Left ventricle myocardium inferior (tissue), 1 donor: ENCODE measurements around the gene ZDHHC9. TPM values are rescaled to one million over a fixed set of nuclear protein-coding genes. Genes with fewer than 3 reads are reported as not detected.
"Not testable (repeated sequence)": the region's sequence is repeated elsewhere in the genome, so short reads cannot be mapped to it uniquely, and the experiment has no call there.

Experiments used
- DNase-seq: peaks from one replicate; pipeline ENCODE4 v3.0.0-alpha.2; 2020
- H3K27ac ChIP-seq: fragments of 200-600 bp; replicated peaks from 2 replicates; pipeline ENCODE4 v1.8.0; 2021
- H3K27me3 ChIP-seq: fragments of 200-600 bp; 2 replicates; pipeline ENCODE4 v1.8.0; 2021; ENCODE audit warnings: low read depth
- H3K36me3 ChIP-seq: fragments of 200-600 bp; 2 replicates; pipeline ENCODE4 v1.8.0; 2021
- H3K4me1 ChIP-seq: fragments of 200-600 bp; 2 replicates; pipeline ENCODE4 v1.8.0; 2021
- H3K4me3 ChIP-seq: fragments of 200-600 bp; 2 replicates; pipeline ENCODE4 v1.8.0; 2021; ENCODE audit warnings: mild to moderate bottlenecking, moderate library complexity
- H3K9me3 ChIP-seq: fragments of 200-600 bp; replicated peaks from 2 replicates; pipeline ENCODE4 v1.8.0; 2021
- intact Hi-C: fragments of 100-400 bp; cut with micrococcal nuclease; formaldehyde crosslinking; loops from one replicate; pipeline ENCODE4 v1.11.0; 2022
- long read RNA-seq: library from polyadenylated mRNA; unstranded; transcript quantifications from one replicate; pipeline ENCODE4 v2.0.0, GENCODE V29; 2021
- total RNA-seq: library from RNA; stranded (reverse); fragmentation: NEBNext Ultra II Directional; extraction: Animal tissue kit (Norgen Biotek cat#: 25700); gene quantifications from one replicate; pipeline ENCODE4 v1.2.1, GENCODE V29; 2021
- TF ChIP-seq, protein P1 (sequence below): fragments of 200-600 bp; IDR thresholded peaks from 2 replicates; pipeline ENCODE4 v1.8.0; 2021; ENCODE audit warnings: antibody characterized with exemption, mild to moderate bottlenecking, borderline replicate concordance
- donor health status: DM: no; HTN: yes; CAD: no; lungs with severe emphysema.

Gene ZDHHC9
- total RNA-seq: 11.9 TPM
- long read RNA-seq, full-length matches to known transcripts: 20 of 25 reads
- long read RNA-seq, partial matches to known transcripts: 4 of 25 reads
- long read RNA-seq, other reads (novel, unspliced or antisense): 1 of 25 reads

GRCh38 chrX:129843459-129844306 lies at the start of gene ZDHHC9:
ZDHHC9 (minus strand) TSS chrX:129843886; CDS start chrX:129841945, 1,941 bp downstream.
- TF ChIP-seq, protein P1, sequence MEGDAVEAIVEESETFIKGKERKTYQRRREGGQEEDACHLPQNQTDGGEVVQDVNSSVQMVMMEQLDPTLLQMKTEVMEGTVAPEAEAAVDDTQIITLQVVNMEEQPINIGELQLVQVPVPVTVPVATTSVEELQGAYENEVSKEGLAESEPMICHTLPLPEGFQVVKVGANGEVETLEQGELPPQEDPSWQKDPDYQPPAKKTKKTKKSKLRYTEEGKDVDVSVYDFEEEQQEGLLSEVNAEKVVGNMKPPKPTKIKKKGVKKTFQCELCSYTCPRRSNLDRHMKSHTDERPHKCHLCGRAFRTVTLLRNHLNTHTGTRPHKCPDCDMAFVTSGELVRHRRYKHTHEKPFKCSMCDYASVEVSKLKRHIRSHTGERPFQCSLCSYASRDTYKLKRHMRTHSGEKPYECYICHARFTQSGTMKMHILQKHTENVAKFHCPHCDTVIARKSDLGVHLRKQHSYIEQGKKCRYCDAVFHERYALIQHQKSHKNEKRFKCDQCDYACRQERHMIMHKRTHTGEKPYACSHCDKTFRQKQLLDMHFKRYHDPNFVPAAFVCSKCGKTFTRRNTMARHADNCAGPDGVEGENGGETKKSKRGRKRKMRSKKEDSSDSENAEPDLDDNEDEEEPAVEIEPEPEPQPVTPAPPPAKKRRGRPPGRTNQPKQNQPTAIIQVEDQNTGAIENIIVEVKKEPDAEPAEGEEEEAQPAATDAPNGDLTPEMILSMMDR: peak; percentile 30
- intact Hi-C loops: no loop called here

DNA sequence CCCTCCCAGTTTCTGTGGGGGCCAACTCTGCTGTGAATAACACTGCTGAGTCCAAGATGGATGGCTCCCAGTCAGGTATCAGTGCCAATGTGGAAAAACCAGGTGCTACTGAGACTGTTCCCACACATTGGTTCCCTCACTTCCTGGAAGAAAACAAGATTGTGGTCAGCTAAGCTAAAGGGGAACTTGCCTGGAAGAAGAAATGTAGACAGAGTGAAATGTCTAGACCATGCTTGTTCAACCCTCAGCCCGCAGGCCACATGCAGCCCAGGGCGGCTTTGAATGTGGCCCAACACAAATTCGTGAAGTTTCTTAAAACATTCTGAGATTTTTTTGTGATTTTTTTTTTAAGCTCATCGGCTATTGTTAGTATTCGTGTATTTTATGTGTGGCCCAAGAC lies 33.7 kb upstream of the ZDHHC9 start:
- intact Hi-C loops: no loop called here
- no peaks in the 10 kb centered on the region for H3K36me3 ChIP-seq
- H3K27me3 ChIP-seq: no peaks in the 10 kb centered on the region
- TF ChIP-seq, protein P1: no peak
- no peaks in the 10 kb centered on the region for H3K4me1 ChIP-seq
- no peak for DNase-seq
- H3K27ac ChIP-seq: no peak overlapping the region
- H3K9me3 ChIP-seq: no peaks in the 10 kb centered on the region
- no peak overlapping the region for H3K4me3 ChIP-seq

More at GRCh38 chrX:129843459-129844306, at the start of gene ZDHHC9:
- H3K27ac ChIP-seq: peak within 1 kb of the TSS; percentile 78
- H3K9me3 ChIP-seq: no peaks in the 10 kb centered on the region
- H3K4me3 ChIP-seq: peak within 1 kb of the TSS; percentile 79
- no peaks in the 10 kb centered on the region for H3K36me3 ChIP-seq
- peaks cover 18% of the 10 kb centered on the region for H3K4me1 ChIP-seq
- H3K27me3 ChIP-seq: no peaks in the 10 kb centered on the region
- DNase-seq: peak; percentile 88

DNA sequence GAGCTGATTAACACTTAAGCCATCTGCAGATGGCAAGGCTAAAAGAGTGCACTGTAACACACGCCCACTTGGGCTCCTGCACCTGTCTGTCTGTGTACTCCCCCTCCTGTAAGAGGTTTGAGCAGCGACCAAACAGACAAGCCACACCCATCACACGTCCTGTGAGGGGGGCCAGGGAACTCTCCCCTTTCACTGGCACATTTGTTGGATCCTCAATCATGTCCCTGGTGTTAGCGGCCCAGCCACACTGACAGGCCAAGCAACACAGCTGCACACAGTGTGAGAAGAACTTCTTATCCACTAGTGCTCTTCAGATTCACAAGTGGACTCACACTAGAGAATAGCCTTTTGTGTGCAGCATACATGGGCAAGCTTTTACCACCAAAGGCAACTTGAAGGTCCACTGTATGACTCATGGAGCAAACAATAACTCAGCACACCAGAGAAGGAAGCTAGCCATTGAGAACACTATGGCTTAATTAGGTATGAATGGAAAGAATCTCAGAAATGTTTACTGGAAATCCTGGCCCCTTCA lies 33.2 kb upstream of the ZDHHC9 start:
- Histone ChIP-seq H3K4me3 (no peak overlapping the region), H3K9me3 (no peaks in the 10 kb centered on the region), H3K4me1 (no peaks in the 10 kb centered on the region), H3K27ac (no peak overlapping the region), H3K27me3 (no peaks in the 10 kb centered on the region), H3K36me3 (no peaks in the 10 kb centered on the region)
- TF ChIP-seq, protein P1: no peak
- DNase-seq: no peak
- intact Hi-C loops: no loop called here

DNA sequence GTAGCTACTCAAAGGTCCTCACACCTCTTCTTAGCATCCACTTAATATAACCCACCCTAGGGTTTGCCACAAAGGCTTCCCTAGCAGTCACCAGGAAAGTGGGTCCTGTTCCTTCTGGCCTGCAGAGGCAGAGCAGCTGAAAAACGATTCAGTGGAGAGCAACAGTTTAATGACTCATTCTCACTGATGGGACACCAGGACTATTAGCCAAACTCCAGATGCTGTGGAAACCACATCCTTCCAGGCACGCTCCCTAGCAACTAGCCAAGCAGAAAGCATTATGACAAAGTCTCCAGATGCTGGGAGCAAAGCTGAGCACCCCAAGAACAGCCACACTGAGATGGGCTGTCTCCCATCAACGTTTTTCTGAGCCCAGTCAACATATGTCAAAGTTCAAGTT lies 32.0 kb upstream of the ZDHHC9 start:
- intact Hi-C loops: no loop called here
- H3K4me1 ChIP-seq: no peaks in the 10 kb centered on the region
- no peaks in the 10 kb centered on the region for H3K27me3 ChIP-seq
- H3K4me3 ChIP-seq: no peak overlapping the region
- TF ChIP-seq, protein P1: no peak
- H3K9me3 ChIP-seq: no peaks in the 10 kb centered on the region
- no peaks in the 10 kb centered on the region for H3K36me3 ChIP-seq
- no peak overlapping the region for H3K27ac ChIP-seq
- DNase-seq: no peak

- no peaks in the 10 kb centered on the region for H3K36me3 ChIP-seq
- H3K9me3 ChIP-seq: no peaks in the 10 kb centered on the region
- DNase-seq: no peak
- no peak overlapping the region for H3K27ac ChIP-seq
- H3K27me3 ChIP-seq: no peaks in the 10 kb centered on the region
- no peaks in the 10 kb centered on the region for H3K4me1 ChIP-seq
- intact Hi-C loops: no loop called here
- H3K4me3 ChIP-seq: no peak overlapping the region
- TF ChIP-seq, protein P1: no peak
Measured at GRCh38 chrX:129872524-129872923, 28.8 kb upstream of the ZDHHC9 start.

GRCh38 chrX:129866321-129866720 lies 22.6 kb upstream of the ZDHHC9 start:
- H3K4me3 ChIP-seq, H3K9me3 ChIP-seq, H3K36me3 ChIP-seq, H3K27me3 ChIP-seq, H3K4me1 ChIP-seq, intact Hi-C loops, DNase-seq, H3K27ac ChIP-seq: not testable (repeated sequence)

DNA sequence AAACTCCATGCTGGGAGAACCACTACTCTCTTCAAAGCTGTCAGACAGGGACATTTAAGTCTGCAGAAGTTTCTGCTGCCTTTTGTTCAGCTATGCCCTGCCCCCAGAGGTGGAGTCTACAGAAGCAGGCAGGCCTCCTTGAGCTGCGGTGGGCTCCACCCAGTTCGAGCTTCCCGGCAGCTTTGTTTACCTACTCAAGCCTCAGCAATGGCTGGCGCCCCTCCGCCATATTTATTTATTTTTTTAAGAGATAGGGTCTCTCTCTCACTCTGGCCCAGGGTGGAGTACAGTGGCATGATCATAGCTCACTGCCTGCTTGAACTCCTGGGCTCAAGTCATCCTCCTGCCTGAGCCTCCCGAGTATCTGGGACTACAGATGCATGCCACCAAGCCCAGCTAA lies 15.4 kb upstream of the ZDHHC9 start:
- H3K9me3 ChIP-seq, H3K36me3 ChIP-seq, intact Hi-C loops, H3K4me3 ChIP-seq, H3K27ac ChIP-seq, H3K27me3 ChIP-seq, H3K4me1 ChIP-seq, DNase-seq: not testable (repeated sequence)

DNA sequence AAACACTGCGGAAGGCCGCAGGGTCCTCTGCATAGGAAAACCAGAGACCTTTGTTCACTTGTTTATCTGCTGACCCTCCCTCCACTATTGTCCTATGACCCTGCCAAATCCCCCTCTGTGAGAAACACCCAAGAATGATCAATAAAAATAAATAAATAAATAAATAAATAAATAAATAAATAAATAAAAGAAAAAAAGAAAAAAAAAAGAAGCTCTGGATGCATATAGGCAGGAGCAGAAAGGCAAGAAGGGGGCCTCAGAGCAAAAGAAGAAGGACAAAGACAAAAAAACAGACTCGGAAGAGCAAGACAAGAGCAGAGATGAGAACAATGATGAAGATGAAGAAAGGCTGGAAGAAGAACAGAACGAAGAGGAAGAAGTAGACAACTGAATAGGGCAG lies 8.1 kb upstream of the ZDHHC9 start:
- intact Hi-C loops, H3K36me3 ChIP-seq, H3K4me3 ChIP-seq, H3K27me3 ChIP-seq, H3K4me1 ChIP-seq, H3K27ac ChIP-seq, H3K9me3 ChIP-seq, DNase-seq: not testable (repeated sequence)
